ENCODE data around the gene NPEPPS.
"Not testable (repeated sequence)": the region's sequence is repeated elsewhere in the genome, so short reads cannot be mapped to it uniquely, and the experiment has no call there.

DNA sequence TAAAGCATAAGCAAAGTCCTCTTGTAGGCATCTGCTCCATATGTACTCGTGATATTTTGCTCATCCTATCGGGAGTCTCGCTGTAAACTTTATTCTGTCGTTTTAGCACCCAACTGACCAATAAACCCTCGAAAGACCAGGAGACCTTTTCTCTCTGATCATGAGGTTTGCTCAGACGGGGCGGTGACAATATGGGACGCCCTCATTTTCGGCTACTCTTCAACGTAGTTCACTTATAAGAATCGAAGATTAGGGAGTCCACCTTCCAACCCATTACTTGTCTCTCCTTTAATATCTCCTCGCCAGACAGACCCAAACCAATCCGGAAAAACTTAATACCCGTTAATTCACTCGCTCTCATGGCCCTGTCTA is 39.1 kb upstream of the NPEPPS start:
- not testable (repeated sequence) for TF ChIP-seq EZH2phosphoT487 (IDR thresholded peaks at IDR 0.05)
- TF ChIP-seq, protein P1, sequence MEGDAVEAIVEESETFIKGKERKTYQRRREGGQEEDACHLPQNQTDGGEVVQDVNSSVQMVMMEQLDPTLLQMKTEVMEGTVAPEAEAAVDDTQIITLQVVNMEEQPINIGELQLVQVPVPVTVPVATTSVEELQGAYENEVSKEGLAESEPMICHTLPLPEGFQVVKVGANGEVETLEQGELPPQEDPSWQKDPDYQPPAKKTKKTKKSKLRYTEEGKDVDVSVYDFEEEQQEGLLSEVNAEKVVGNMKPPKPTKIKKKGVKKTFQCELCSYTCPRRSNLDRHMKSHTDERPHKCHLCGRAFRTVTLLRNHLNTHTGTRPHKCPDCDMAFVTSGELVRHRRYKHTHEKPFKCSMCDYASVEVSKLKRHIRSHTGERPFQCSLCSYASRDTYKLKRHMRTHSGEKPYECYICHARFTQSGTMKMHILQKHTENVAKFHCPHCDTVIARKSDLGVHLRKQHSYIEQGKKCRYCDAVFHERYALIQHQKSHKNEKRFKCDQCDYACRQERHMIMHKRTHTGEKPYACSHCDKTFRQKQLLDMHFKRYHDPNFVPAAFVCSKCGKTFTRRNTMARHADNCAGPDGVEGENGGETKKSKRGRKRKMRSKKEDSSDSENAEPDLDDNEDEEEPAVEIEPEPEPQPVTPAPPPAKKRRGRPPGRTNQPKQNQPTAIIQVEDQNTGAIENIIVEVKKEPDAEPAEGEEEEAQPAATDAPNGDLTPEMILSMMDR (IDR thresholded peaks at IDR 0.05): not testable (repeated sequence)

Data from neural progenitor cell (in vitro differentiated cells).